SK-N-SH treated with all-trans-retinoic acid at 6 μM for 48 hours (cell line): ENCODE measurements around the gene DEPP1.

ENCODE experiments used
- ATAC-seq: fragments of 200-7000 bp; cut with Tn5 transposase; 3 replicates; pipeline ENCODE4 v1.9.1; 2020; ENCODE audit warnings: mild to moderate bottlenecking, moderate library complexity
- ARNTL ChIP-seq: fragments of 450-650 bp; formaldehyde crosslinking; IDR thresholded peaks from 2 replicates; pipeline ENCODE4 v1.5.0; 2020; ENCODE audit warnings: low read depth, mild to moderate bottlenecking, moderate library complexity, borderline replicate concordance
- BACH2 ChIP-seq: fragments of 250-450 bp; sonication (Bioruptor Pico); IDR thresholded peaks from 2 replicates; pipeline ENCODE4 v1.9.0; 2021; ENCODE audit warnings: mild to moderate bottlenecking, borderline replicate concordance
- CSDC2 ChIP-seq: fragments of 250-450 bp; sonication (Bioruptor Pico); IDR thresholded peaks from 2 replicates; pipeline ENCODE4 v1.5.0; 2020; ENCODE audit warnings: mild to moderate bottlenecking, moderate library complexity
- ESRRG ChIP-seq: fragments of 250-450 bp; sonication (Bioruptor Pico); IDR thresholded peaks from 2 replicates; pipeline ENCODE4 v1.6.1; 2021; ENCODE audit warnings: mild to moderate bottlenecking
- GLIS3 ChIP-seq: fragments of 250-450 bp; sonication (Bioruptor Pico); IDR thresholded peaks from 2 replicates; pipeline ENCODE4 v1.5.0; 2020; ENCODE audit warnings: mild to moderate bottlenecking, moderate library complexity
- OSR1 ChIP-seq: fragments of 250-450 bp; sonication (Bioruptor Pico); IDR thresholded peaks from 2 replicates; pipeline ENCODE4 v1.8.0; 2022; ENCODE audit warnings: moderate library complexity, mild to moderate bottlenecking, inconsistent platforms
- PPARA ChIP-seq: fragments of 250-450 bp; sonication (Bioruptor Pico); IDR thresholded peaks from 2 replicates; pipeline ENCODE4 v1.5.0; 2020; ENCODE audit warnings: mild to moderate bottlenecking, borderline replicate concordance
- RARB ChIP-seq: fragments of 250-450 bp; sonication (Bioruptor Pico); IDR thresholded peaks from 2 replicates; pipeline ENCODE4 v1.8.0; 2021; ENCODE audit warnings: mild to moderate bottlenecking, moderate library complexity
- SNAI2 ChIP-seq: fragments of 250-450 bp; sonication (Bioruptor Pico); IDR thresholded peaks from 2 replicates; pipeline ENCODE4 v1.5.0; 2020; ENCODE audit warnings: mild to moderate bottlenecking, moderate library complexity
- TCF4 ChIP-seq: fragments of 250-450 bp; sonication (Bioruptor Pico); IDR thresholded peaks from 2 replicates; pipeline ENCODE4 v1.8.0; 2021; ENCODE audit warnings: mild to moderate bottlenecking, moderate library complexity, borderline replicate concordance
- TOX ChIP-seq: fragments of 250-450 bp; sonication (Bioruptor Pico); IDR thresholded peaks from 2 replicates; pipeline ENCODE4 v1.8.0; 2021; ENCODE audit warnings: mild to moderate bottlenecking, moderate library complexity, borderline replicate concordance
- ZC3H10 ChIP-seq: fragments of 250-450 bp; sonication (Bioruptor Pico); IDR thresholded peaks from 2 replicates; pipeline ENCODE4 v1.5.1; 2021; ENCODE audit warnings: mild to moderate bottlenecking, moderate library complexity
- ZFP3 ChIP-seq: fragments of 250-450 bp; sonication (Bioruptor Pico); IDR thresholded peaks from 2 replicates; pipeline ENCODE4 v1.5.0; 2020; ENCODE audit warnings: mild to moderate bottlenecking, moderate library complexity
- ZFP30 ChIP-seq: fragments of 450-650 bp; formaldehyde crosslinking; IDR thresholded peaks from 2 replicates; pipeline ENCODE4 v1.5.0; 2022; ENCODE audit warnings: mild to moderate bottlenecking, moderate library complexity
- ZNF565 ChIP-seq: fragments of 450-650 bp; formaldehyde crosslinking; conservative IDR thresholded peaks from 2 replicates; pipeline ENCODE4 v1.5.0; 2020; ENCODE audit warnings: low read depth, mild to moderate bottlenecking, moderate library complexity
- ZNF70 ChIP-seq: fragments of 450-650 bp; formaldehyde crosslinking; IDR thresholded peaks from 2 replicates; pipeline ENCODE4 v1.5.0; 2020; ENCODE audit warnings: mild to moderate bottlenecking, moderate library complexity
- ZNF8 ChIP-seq: fragments of 450-650 bp; formaldehyde crosslinking; IDR thresholded peaks from 2 replicates; pipeline ENCODE4 v1.5.0; 2020; ENCODE audit warnings: mild to moderate bottlenecking, moderate library complexity
- TF ChIP-seq, protein P1 (sequence below): fragments of 250-450 bp; sonication (Bioruptor Pico); IDR thresholded peaks from 2 replicates; pipeline ENCODE4 v1.5.0; 2020; ENCODE audit warnings: mild to moderate bottlenecking, moderate library complexity
- TF ChIP-seq, protein P2 (sequence below): fragments of 250-450 bp; sonication (Bioruptor Pico); IDR thresholded peaks from 2 replicates; pipeline ENCODE4 v1.8.0; 2021; ENCODE audit warnings: low read depth, mild to moderate bottlenecking, moderate library complexity, borderline replicate concordance
- TF ChIP-seq, protein P3 (sequence below): fragments of 250-450 bp; sonication (Bioruptor Pico); IDR thresholded peaks from 2 replicates; pipeline ENCODE4 v1.5.1; 2021; ENCODE audit warnings: mild to moderate bottlenecking, moderate library complexity

DEPP1 gene

DNA sequence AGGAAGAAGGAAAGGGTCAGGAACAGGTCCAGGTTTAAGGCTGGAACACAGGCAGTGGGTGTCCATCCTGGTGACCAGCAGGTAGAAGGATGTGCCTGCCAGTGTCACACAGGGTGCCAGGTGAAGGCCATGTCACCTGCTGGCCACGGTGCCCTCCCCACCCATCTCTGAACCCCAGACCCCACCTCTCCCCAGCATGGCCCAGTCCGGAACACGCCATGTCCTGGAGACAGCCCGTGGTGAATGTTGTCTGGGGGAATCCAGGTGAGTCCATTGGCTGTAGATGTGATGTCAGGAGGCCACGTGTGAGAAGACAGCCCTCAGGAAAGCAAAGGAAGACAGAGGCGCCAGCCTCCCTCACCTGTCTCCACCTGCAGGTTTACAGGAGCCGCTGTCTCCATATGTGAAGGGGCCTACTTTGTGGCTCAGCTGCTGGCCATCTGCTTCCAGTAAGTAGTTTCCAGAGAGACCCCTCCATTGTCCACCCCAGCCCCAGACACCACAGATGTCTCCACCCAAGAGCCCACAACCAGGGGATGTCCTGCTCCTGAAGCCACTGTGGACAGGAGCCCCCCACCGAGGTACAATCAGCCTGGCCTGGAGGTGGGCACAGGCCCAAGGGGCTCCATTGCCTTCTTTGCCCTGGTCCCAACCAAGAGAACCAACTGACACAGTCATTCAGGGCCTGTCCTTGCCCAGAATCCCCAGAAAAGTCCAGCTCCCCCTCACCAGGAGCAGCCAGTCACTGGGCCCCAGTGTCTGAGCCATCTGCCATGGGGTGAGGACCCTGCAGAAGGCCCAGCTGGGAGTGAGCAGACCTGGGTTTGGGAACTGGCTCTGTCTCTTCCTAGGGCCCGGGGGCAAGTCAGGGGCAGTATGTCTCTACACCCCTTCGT is 46.7 kb downstream of the DEPP1 start:
- TF ChIP-seq OSR1 (no peak), ESRRG (CRISPR knock-in tag) (no peak), ZNF70 (CRISPR knock-in tag) (no peak), RARB (CRISPR knock-in tag) (no peak), ARNTL (no peak), PPARA (CRISPR knock-in tag) (no peak), SNAI2 (CRISPR knock-in tag) (no peak), CSDC2 (CRISPR knock-in tag) (no peak), ZFP3 (no peak), ZNF8 (CRISPR knock-in tag) (no peak), ZFP30 (CRISPR knock-in tag) (no peak)
- TF ChIP-seq, protein P1, sequence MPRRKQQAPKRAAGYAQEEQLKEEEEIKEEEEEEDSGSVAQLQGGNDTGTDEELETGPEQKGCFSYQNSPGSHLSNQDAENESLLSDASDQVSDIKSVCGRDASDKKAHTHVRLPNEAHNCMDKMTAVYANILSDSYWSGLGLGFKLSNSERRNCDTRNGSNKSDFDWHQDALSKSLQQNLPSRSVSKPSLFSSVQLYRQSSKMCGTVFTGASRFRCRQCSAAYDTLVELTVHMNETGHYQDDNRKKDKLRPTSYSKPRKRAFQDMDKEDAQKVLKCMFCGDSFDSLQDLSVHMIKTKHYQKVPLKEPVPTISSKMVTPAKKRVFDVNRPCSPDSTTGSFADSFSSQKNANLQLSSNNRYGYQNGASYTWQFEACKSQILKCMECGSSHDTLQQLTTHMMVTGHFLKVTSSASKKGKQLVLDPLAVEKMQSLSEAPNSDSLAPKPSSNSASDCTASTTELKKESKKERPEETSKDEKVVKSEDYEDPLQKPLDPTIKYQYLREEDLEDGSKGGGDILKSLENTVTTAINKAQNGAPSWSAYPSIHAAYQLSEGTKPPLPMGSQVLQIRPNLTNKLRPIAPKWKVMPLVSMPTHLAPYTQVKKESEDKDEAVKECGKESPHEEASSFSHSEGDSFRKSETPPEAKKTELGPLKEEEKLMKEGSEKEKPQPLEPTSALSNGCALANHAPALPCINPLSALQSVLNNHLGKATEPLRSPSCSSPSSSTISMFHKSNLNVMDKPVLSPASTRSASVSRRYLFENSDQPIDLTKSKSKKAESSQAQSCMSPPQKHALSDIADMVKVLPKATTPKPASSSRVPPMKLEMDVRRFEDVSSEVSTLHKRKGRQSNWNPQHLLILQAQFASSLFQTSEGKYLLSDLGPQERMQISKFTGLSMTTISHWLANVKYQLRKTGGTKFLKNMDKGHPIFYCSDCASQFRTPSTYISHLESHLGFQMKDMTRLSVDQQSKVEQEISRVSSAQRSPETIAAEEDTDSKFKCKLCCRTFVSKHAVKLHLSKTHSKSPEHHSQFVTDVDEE (CRISPR knock-in tag) = no peak
- TF ChIP-seq, protein P2, sequence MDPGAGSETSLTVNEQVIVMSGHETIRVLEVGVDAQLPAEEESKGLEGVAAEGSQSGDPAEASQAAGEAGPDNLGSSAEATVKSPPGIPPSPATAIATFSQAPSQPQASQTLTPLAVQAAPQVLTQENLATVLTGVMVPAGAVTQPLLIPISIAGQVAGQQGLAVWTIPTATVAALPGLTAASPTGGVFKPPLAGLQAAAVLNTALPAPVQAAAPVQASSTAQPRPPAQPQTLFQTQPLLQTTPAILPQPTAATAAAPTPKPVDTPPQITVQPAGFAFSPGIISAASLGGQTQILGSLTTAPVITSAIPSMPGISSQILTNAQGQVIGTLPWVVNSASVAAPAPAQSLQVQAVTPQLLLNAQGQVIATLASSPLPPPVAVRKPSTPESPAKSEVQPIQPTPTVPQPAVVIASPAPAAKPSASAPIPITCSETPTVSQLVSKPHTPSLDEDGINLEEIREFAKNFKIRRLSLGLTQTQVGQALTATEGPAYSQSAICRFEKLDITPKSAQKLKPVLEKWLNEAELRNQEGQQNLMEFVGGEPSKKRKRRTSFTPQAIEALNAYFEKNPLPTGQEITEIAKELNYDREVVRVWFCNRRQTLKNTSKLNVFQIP = no peak
- TF ChIP-seq, protein P3, sequence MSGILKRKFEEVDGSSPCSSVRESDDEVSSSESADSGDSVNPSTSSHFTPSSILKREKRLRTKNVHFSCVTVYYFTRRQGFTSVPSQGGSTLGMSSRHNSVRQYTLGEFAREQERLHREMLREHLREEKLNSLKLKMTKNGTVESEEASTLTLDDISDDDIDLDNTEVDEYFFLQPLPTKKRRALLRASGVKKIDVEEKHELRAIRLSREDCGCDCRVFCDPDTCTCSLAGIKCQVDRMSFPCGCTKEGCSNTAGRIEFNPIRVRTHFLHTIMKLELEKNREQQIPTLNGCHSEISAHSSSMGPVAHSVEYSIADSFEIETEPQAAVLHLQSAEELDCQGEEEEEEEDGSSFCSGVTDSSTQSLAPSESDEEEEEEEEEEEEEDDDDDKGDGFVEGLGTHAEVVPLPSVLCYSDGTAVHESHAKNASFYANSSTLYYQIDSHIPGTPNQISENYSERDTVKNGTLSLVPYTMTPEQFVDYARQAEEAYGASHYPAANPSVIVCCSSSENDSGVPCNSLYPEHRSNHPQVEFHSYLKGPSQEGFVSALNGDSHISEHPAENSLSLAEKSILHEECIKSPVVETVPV (CRISPR knock-in tag) = no peak
- no peak for ATAC-seq

DNA sequence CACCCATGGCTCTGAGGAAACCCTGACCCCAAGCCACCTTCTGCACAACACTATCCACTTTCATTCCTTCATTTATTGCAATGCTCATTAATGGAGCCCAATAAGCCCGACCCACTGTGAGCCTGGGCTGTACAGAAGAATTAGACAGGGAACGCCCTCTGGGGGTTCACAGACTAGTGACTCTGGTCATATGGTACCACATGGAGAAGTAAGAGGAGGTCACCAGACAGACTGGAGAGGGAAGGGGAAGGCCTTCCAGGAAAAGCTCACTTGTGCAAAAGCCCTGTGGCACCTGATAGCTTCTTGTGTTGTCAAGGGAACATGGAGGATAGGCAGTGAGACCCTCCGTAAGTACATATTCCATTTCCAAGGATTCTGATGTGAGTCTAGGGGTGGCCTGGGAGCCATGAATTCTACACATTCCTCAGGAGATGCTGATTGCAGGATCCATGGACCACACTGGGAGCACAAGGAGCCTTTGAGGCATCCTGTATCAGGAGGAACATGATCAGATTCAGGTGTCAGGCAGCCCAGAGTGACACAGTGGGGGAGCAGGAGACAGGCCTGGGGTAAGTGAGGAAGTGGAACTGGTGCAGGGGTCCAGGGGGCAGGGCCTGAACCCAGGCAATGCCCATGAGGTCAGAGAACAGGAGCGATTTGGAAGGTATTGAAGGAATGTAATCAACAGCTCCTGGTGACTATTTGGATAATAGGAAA is 47.5 kb downstream of the DEPP1 start:
- ATAC-seq = no peak
- TF ChIP-seq ARNTL = no peak
- no peak for TF ChIP-seq SNAI2 (CRISPR knock-in tag)
- TF ChIP-seq GLIS3 (CRISPR knock-in tag) = no peak

DNA sequence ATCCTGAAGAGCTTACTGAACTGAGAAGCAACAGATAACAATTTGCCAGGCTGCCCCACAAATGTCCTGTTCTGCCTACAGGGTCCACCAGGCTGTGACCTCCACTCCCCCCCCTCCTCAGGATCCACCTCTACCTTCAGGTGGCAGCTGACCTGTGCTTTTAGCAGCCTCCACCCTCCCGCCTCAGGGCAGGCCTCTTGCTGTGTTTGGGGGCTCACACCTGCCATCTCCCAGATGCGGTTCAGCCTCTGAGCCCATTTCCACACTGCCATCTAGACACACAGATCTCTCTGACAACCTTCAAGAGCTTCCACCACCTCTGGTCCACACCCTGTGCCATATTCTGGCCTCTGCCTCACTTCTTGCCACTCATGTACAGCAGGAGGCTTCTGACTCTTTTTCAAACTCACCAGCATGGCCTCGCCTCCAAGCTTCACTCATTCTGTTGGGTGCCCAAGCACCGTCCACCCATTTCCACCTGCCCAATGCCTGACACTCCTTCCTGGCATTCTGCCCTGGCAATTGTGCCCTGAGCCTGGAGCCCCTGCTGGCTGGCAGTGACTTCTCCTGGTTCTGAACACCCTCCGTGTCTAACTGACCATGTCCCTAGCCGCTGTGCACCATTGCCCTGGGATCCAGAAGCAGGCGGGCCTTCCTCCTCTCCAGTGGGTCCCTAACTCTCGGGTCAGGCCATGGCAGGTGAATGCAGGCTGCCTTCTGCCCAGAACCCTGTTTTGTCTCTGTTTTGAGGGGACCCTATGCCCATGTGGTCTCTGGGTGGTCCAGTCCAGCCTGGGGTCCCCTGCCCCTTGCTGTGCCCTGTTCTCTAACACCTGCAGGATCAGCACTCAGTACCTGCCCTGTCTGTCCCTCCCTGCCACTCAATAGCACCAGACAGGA is 49.0 kb downstream of the DEPP1 start:
- ATAC-seq = no peak
- TF ChIP-seq ZC3H10 (CRISPR knock-in tag) (no peak), TCF4 (CRISPR knock-in tag) (no peak), RARB (CRISPR knock-in tag) (no peak), OSR1 (no peak), ZNF565 (CRISPR knock-in tag) (no peak), TOX (no peak)

DNA sequence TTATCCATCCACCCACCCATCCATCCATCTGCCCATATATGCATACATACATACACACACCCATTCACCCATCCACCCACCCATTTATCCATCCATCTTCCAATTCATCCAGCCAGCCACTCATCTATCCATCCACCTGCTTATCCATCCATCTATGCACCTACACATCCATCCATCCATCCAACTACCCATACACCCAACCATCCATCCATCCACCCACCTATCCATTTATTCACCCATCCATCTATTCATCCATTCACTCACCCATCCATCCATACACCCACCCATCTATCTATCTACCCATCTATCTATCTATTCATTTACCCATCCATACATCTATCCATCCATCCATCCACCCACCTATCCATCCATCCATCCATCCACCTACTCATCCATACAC is 50.1 kb downstream of the DEPP1 start:
- ATAC-seq = no peak
- TF ChIP-seq ARNTL = no peak
- no peak for TF ChIP-seq TOX
- TF ChIP-seq, protein P3 (CRISPR knock-in tag) = no peak
- no peak for TF ChIP-seq ZFP3
- no peak for TF ChIP-seq BACH2 (CRISPR knock-in tag)
- no peak for TF ChIP-seq CSDC2 (CRISPR knock-in tag)
- no peak for TF ChIP-seq RARB (CRISPR knock-in tag)
- TF ChIP-seq ZNF8 (CRISPR knock-in tag) = no peak
- TF ChIP-seq, all 23 proteins: peak for 0
